IPS DF 4.7 (cell line): Measurements from ENCODE around the gene OGFR.

ENCODE experiments used
- DNase-seq: peaks from one replicate; pipeline ENCODE4 v3.0.0-alpha.2; 2013; ENCODE audit warnings: low spot score; ENCODE audit errors: extremely low read depth

The OGFR gene

DNA sequence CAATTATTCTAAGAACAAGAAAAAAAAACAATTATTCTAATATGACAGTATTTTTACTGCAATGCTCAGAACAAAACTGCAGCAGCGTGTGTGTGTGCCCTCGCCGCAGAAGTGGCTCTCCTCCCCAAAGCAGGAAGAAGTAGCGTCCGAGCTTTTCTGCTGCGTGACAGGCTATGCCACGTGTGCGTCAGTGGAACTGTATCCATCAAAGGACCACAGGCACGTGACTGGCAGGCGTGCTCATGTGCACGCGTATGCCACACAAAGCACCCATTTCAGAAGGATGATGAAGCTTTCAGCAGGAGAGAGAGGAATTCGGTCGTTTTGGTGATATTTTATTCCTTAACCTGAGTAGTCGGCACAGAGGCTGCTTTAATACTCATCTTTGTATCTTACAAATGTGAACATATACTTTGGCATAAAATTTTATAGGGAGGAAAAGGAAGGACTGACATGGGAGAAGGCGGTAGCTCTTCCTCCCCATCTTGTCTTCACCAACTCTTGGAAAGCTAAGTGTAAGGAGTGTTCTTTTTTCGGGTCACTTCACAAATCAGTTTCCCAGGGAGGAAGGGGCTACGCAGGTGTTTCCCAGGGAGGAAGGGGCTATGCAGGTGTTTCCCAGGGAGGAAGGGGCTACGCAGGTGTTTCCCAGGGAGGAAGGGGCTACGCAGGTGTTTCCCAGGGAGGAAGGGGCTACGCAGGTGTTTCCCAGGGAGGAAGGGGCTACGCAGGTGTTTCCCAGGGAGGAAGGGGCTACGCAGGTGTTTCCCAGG is 53.6 kb downstream of the OGFR start:
- DNase-seq, result no peak

- DNase-seq, result no peak
Measured at GRCh38 chr20:62859721-62860120, 55.1 kb downstream of the OGFR start.

- no peak for DNase-seq
Measured at GRCh38 chr20:62860391-62860923, 55.8 kb downstream of the OGFR start.

- no peak for DNase-seq
Measured at GRCh38 chr20:62860924-62861691, 56.5 kb downstream of the OGFR start.

DNA sequence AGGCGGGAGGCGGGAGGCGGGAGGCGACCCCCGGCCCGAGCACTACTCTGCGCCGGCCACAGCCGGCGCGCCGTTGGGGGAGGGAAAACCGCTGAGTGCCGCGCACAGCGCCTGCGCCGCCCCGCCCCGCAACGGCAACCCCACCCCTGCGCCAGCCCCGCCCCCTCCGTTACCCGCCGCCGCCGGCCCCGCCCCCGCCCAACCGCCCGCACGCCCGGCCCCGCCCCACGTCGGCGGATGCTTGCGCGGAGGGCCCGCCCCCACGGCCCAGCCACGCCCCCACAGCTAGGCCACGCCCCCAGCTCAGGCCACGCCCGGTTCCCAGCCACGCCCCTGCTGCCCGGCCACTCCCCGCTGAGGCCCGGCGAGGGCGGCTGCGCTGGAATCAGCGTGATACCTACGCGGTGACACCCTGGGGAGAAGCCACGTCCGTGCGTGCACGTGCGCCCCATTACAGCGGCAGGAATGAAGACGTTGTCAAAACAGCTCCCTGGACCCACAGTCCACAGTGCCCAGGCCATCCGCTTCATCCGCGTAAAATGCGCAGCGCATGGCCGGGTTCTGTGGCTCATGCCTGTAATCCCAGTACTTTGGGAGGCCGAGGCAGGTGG is 57.2 kb downstream of the OGFR start, which contains the start of gene TCFL5:
Gene TCFL5 (minus strand): TSS at position 97 of the 611 bp plus-strand sequence. CDS start 152 bp downstream, outside the sequence.
- no peak for DNase-seq
